GM12801 (cell line): Measurements from ENCODE around the gene CHPT1.

Source experiments
- TF ChIP-seq, protein P1 (sequence below): IDR thresholded peaks from one replicate; pipeline ENCODE4 v1.5.1; 2011; ENCODE audit warnings: control low read depth; ENCODE audit not compliant: insufficient read length; ENCODE audit errors: extremely low read depth

CHPT1 gene

DNA sequence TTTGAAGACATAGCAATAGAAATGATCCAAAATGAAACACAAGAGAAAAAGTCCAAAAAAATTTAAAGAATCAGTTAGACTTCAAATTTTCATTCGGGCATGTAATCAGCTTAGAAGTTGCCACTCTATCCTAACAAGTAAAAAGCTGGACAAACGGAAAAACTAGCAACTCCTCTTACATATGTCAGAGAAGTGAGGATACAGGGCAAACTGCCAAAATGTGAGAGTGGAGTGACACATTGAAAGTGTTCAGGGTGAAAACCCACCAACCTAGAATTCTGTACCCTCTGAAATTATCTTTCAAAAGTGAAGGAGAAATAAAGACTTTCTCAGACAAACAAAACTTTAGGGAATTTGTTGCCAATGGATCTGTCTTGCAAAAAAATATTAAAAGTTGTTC, 42.0 kb upstream of the CHPT1 start:
- TF ChIP-seq, protein P1, sequence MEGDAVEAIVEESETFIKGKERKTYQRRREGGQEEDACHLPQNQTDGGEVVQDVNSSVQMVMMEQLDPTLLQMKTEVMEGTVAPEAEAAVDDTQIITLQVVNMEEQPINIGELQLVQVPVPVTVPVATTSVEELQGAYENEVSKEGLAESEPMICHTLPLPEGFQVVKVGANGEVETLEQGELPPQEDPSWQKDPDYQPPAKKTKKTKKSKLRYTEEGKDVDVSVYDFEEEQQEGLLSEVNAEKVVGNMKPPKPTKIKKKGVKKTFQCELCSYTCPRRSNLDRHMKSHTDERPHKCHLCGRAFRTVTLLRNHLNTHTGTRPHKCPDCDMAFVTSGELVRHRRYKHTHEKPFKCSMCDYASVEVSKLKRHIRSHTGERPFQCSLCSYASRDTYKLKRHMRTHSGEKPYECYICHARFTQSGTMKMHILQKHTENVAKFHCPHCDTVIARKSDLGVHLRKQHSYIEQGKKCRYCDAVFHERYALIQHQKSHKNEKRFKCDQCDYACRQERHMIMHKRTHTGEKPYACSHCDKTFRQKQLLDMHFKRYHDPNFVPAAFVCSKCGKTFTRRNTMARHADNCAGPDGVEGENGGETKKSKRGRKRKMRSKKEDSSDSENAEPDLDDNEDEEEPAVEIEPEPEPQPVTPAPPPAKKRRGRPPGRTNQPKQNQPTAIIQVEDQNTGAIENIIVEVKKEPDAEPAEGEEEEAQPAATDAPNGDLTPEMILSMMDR, result no peak

- TF ChIP-seq, protein P1, result no peak
These were observed 34.1 kb upstream of the CHPT1 start for GRCh38 chr12:101663298-101663697.

DNA sequence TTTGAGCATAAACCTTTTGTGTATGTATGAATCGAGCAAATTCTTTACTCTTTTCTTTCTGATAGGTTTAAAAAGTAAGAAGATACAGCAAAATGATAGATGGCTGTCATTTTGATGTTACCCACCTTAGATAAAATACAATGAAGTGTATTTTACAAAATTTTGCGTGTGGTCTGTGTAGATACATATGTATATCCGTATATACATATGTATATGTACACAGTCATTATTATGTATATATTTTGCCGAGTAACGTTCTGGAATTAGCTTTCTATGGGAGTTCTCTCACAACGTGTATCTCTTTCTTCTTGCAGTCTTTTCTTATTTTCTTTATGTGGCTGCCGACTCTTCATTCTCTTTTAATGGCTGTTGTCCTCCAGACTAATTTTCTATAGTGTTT, 32.4 kb upstream of the CHPT1 start:
- TF ChIP-seq, protein P1, result no peak

- TF ChIP-seq, protein P1, result no peak
These were observed 31.2 kb upstream of the CHPT1 start for GRCh38 chr12:101666052-101666728.

DNA sequence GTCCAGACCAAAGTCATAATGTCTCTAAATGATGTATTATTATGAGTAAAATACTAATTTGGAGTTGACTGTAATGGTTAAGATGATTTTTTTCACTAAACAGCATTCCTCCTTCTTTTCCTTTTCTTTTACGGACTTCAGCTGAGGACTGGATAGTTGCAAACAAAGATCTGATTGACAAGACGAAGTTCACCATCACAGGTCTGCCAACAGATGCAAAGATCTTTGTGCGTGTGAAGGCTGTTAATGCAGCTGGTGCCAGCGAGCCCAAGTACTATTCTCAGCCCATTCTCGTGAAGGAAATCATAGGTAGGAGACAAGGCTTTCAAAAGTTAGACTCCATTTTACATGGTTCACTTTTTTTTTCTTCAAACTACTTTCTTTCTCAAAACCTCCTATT, 29.8 kb upstream of the CHPT1 start:
- TF ChIP-seq, protein P1, result no peak

- TF ChIP-seq, protein P1, result no peak
These were observed 27.3 kb upstream of the CHPT1 start for GRCh38 chr12:101670007-101670671.

DNA sequence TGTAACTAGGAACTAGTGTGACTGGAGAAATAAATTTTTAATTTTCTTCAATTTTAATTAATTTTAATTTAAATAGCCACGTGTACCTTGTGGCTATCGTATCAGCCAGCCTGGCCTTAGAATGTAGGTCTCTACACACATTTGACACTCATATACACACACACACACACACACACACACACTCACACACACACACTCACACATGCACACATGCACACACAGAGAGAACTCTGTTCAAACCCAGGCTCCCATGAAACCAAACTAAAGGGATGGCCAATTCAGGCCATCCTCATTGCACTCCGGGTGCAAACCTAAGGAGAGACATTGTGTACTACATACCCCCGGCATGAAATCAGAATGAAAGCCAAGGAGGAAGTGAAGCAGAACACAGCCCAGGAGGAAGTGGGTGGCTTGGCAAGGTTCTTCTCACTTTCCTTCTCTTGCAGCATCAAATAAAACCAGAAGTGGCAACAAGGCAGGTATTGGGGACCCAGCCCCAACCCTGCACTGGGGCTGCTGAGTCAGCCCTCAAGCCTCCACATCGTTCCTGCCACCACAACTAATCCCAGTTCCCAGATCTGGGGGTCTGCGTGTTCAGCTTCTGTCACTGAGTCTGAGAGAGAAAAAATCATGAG, 26.2 kb upstream of the CHPT1 start:
- TF ChIP-seq, protein P1, result no peak
